Mucosa of stomach (tissue), 1 donor: ENCODE results near the gene EHHADH.
"Not testable (repeated sequence)": the region's sequence is repeated elsewhere in the genome, so short reads cannot be mapped to it uniquely, and the experiment has no call there.

Experiments used
- H3K27me3 ChIP-seq: one replicate; pipeline ENCODE4 v1.7.0; 2013; ENCODE audit warnings: mild to moderate bottlenecking, low read length; ENCODE audit not compliant: control insufficient read depth, insufficient read depth
- H3K36me3 ChIP-seq: one replicate; pipeline ENCODE4 v1.7.0; 2013; ENCODE audit warnings: low read length; ENCODE audit not compliant: control insufficient read depth, insufficient read depth
- H3K4me1 ChIP-seq: one replicate; pipeline ENCODE4 v1.7.0; 2013; ENCODE audit warnings: mild to moderate bottlenecking, low read length; ENCODE audit not compliant: control insufficient read depth, insufficient read depth
- H3K4me3 ChIP-seq: one replicate; pipeline ENCODE4 v1.7.0; 2013; ENCODE audit warnings: low read length
- H3K9ac ChIP-seq: one replicate; pipeline ENCODE4 v1.7.0; 2013; ENCODE audit warnings: mild to moderate bottlenecking, low read length, moderate library complexity
- H3K9me3 ChIP-seq: one replicate; pipeline ENCODE4 v1.7.0; 2013; ENCODE audit warnings: mild to moderate bottlenecking, low read length, moderate library complexity; ENCODE audit not compliant: control insufficient read depth
- donor health status: Pancreatic carcinoma.

EHHADH gene

GRCh38 chr3:185242642-185243041 lies 11.2 kb downstream of the EHHADH start:
- no peaks in the 10 kb centered on the region for H3K4me1 ChIP-seq
- no peaks in the 10 kb centered on the region for H3K27me3 ChIP-seq
- H3K9ac ChIP-seq: no peak overlapping the region
- no peak overlapping the region for H3K4me3 ChIP-seq
- no peaks in the 10 kb centered on the region for H3K36me3 ChIP-seq
- no peaks in the 10 kb centered on the region for H3K9me3 ChIP-seq

GRCh38 chr3:185236969-185237368 lies 16.9 kb downstream of the EHHADH start:
- Histone ChIP-seq H3K9me3 (no peaks in the 10 kb centered on the region), H3K27me3 (no peaks in the 10 kb centered on the region), H3K4me3 (no peak overlapping the region), H3K9ac (no peak overlapping the region), H3K36me3 (no peaks in the 10 kb centered on the region), H3K4me1 (no peaks in the 10 kb centered on the region)

- H3K27me3 ChIP-seq: no peaks in the 10 kb centered on the region
- no peak overlapping the region for H3K4me3 ChIP-seq
- H3K9me3 ChIP-seq: no peaks in the 10 kb centered on the region
- H3K4me1 ChIP-seq: no peaks in the 10 kb centered on the region
- H3K9ac ChIP-seq: no peak overlapping the region
- H3K36me3 ChIP-seq: no peaks in the 10 kb centered on the region
These were observed 20.5 kb downstream of the EHHADH start for GRCh38 chr3:185233328-185233727.

- H3K4me1 ChIP-seq, H3K9me3 ChIP-seq, H3K27me3 ChIP-seq, H3K9ac ChIP-seq, H3K36me3 ChIP-seq, H3K4me3 ChIP-seq: not testable (repeated sequence)
These were observed 27.3 kb downstream of the EHHADH start for GRCh38 chr3:185226526-185226925.

- no peaks in the 10 kb centered on the region for H3K4me1 ChIP-seq
- no peaks in the 10 kb centered on the region for H3K36me3 ChIP-seq
- H3K9me3 ChIP-seq: no peaks in the 10 kb centered on the region
- no peak overlapping the region for H3K4me3 ChIP-seq
- H3K9ac ChIP-seq: no peak overlapping the region
- no peaks in the 10 kb centered on the region for H3K27me3 ChIP-seq
These were observed 28.3 kb downstream of the EHHADH start for GRCh38 chr3:185225523-185225922.

- Histone ChIP-seq H3K27me3 (no peaks in the 10 kb centered on the region), H3K9me3 (no peaks in the 10 kb centered on the region), H3K4me1 (no peaks in the 10 kb centered on the region), H3K4me3 (no peak overlapping the region), H3K9ac (no peak overlapping the region), H3K36me3 (no peaks in the 10 kb centered on the region)
These were observed 28.8 kb downstream of the EHHADH start for GRCh38 chr3:185225080-185225479.

- Histone ChIP-seq H3K36me3 (no peaks in the 10 kb centered on the region), H3K27me3 (no peaks in the 10 kb centered on the region)
These were observed 32.6 kb downstream of the EHHADH start for GRCh38 chr3:185221203-185221602.

GRCh38 chr3:185216607-185216958 lies 37.3 kb downstream of the EHHADH start:
- H3K9me3 ChIP-seq: no peaks in the 10 kb centered on the region
- H3K4me1 ChIP-seq: no peaks in the 10 kb centered on the region
- no peaks in the 10 kb centered on the region for H3K27me3 ChIP-seq
- H3K36me3 ChIP-seq: no peaks in the 10 kb centered on the region
- H3K4me3 ChIP-seq: peak overlapping the region; percentile 56
- peak overlapping the region; percentile 69 for H3K9ac ChIP-seq

More at GRCh38 chr3:185221203-185221602, 32.6 kb downstream of the EHHADH start:
- H3K9ac ChIP-seq: no peak overlapping the region
- H3K4me3 ChIP-seq: no peak overlapping the region
- no peaks in the 10 kb centered on the region for H3K4me1 ChIP-seq
- no peaks in the 10 kb centered on the region for H3K9me3 ChIP-seq

GRCh38 chr3:185215873-185216606 lies 37.8 kb downstream of the EHHADH start:
- peak overlapping the region; percentile 56 for H3K4me3 ChIP-seq
- no peaks in the 10 kb centered on the region for H3K27me3 ChIP-seq
- H3K9me3 ChIP-seq: no peaks in the 10 kb centered on the region
- peak overlapping the region; percentile 69 for H3K9ac ChIP-seq
- H3K36me3 ChIP-seq: no peaks in the 10 kb centered on the region
- H3K4me1 ChIP-seq: no peaks in the 10 kb centered on the region

- Histone ChIP-seq H3K36me3 (no peaks in the 10 kb centered on the region), H3K27me3 (no peaks in the 10 kb centered on the region), H3K4me3 (no peak overlapping the region), H3K4me1 (no peaks in the 10 kb centered on the region), H3K9ac (no peak overlapping the region), H3K9me3 (no peaks in the 10 kb centered on the region)
These were observed 41.3 kb downstream of the EHHADH start for GRCh38 chr3:185212559-185212958.

GRCh38 chr3:185212086-185212485 lies 41.8 kb downstream of the EHHADH start:
- no peaks in the 10 kb centered on the region for H3K27me3 ChIP-seq
- no peaks in the 10 kb centered on the region for H3K9me3 ChIP-seq
- no peaks in the 10 kb centered on the region for H3K36me3 ChIP-seq
- no peak overlapping the region for H3K9ac ChIP-seq
- no peak overlapping the region for H3K4me3 ChIP-seq
- no peaks in the 10 kb centered on the region for H3K4me1 ChIP-seq

- H3K4me1 ChIP-seq: no peaks in the 10 kb centered on the region
- H3K27me3 ChIP-seq: no peaks in the 10 kb centered on the region
- H3K9me3 ChIP-seq: no peaks in the 10 kb centered on the region
- no peaks in the 10 kb centered on the region for H3K36me3 ChIP-seq
- H3K4me3 ChIP-seq: no peak overlapping the region
- no peak overlapping the region for H3K9ac ChIP-seq
These were observed 43.2 kb downstream of the EHHADH start for GRCh38 chr3:185210621-185211142.

GRCh38 chr3:185208823-185209222 lies 45.0 kb downstream of the EHHADH start:
- Histone ChIP-seq H3K9me3 (no peaks in the 10 kb centered on the region), H3K4me1 (no peaks in the 10 kb centered on the region), H3K9ac (no peak overlapping the region), H3K27me3 (no peaks in the 10 kb centered on the region), H3K4me3 (no peak overlapping the region), H3K36me3 (no peaks in the 10 kb centered on the region)
